Right kidney (tissue), 1 donor: Measurements from ENCODE around the gene NKD1.

ENCODE experiments used
- DNase-seq: peaks from one replicate; pipeline ENCODE4 v3.0.0-alpha.2; 2016

Gene NKD1

DNA sequence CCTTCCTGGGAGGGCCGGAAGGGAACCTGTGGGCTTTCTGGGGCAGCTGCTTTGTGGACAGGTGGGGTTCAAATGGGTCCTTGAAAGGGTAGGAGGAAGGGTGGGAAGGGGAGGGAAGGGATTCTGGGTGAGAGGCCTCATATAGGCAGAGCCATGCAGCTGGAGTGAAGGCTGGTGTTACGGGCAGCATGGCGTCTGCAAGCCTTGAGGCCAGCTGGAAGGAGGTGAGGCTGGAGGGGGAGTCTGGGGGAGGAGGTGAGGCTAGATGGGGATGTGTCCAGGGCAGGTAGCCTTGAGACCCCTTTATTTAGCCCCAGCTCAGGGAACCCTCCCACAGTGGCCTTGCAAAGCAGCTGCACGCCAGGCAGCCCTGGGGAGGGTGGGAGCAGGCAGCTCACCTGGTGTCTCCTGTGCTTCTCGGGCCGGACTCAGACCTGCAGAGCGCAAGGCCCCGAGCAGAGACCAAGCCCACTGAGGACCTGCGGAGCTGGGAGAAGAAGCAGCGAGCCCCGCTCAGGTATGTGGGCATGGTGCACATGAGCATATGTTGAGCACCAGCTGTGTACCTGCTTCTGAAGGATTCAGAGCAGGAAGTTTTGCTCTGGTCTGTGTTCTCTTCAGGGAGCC is 82.3 kb downstream of the NKD1 start:
- DNase-seq, result no peak

DNA sequence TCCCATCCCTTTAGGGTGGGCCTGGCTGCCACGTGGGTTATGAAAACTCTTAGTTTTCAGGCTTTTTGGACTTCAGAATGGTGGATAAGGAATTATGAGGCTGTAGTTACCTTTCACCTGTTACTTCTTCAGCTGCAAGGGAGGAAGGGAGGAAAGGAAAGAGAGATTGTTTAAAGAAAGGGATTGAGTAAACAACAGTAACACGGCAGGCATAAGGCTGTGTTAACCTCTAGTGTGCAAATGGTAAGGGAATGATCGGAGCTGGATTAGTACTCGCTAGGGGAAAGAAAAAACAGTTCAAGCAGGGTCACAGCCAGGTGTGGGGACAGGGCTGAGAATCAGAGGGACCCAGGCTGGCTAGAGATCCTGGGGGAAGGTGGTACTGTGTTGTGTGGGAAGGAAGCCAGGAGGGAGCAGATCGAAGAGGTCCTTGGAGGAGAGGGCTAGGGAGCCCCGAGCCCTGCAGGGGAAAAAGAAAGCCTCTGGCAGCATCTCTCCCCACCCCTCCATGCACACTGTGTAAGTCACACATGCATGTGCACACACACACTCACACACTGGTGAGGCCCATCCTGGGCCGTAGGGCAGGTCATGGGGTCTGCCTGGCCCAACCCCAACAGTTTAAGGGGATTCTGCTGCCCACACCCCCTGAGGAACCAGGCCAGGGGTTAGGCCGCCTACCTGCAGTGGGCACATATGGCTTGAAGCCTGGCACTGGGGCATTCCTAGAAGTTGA is 83.2 kb downstream of the NKD1 start:
- no peak for DNase-seq

DNA sequence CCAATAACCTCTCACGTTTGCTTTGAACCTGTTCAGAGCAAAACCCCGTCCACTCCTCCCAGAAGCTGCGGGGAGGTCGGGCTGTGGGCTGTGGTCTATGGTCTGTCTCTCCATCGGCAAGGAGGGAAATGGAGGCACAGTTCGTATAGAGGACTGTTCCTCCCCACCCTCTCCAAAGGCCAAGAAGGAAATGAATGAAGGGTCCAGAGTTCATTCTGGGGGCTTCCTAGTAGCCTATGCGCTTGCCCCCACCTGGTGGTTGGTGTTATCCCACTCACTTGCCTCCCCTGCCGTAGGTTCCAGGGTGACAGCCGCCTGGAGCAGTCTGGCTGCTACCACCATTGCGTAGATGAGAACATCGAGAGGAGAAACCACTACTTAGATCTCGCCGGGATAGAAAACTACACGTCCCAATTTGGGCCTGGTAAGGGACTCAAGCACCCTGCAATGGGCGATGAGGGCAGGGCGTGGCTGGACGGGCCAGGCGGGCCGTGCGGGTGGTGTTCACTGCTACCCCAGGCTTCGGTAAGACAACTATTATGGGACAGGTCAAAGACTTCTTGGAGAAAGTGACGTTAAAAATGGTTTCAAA is 83.9 kb downstream of the NKD1 start:
- no peak for DNase-seq

DNA sequence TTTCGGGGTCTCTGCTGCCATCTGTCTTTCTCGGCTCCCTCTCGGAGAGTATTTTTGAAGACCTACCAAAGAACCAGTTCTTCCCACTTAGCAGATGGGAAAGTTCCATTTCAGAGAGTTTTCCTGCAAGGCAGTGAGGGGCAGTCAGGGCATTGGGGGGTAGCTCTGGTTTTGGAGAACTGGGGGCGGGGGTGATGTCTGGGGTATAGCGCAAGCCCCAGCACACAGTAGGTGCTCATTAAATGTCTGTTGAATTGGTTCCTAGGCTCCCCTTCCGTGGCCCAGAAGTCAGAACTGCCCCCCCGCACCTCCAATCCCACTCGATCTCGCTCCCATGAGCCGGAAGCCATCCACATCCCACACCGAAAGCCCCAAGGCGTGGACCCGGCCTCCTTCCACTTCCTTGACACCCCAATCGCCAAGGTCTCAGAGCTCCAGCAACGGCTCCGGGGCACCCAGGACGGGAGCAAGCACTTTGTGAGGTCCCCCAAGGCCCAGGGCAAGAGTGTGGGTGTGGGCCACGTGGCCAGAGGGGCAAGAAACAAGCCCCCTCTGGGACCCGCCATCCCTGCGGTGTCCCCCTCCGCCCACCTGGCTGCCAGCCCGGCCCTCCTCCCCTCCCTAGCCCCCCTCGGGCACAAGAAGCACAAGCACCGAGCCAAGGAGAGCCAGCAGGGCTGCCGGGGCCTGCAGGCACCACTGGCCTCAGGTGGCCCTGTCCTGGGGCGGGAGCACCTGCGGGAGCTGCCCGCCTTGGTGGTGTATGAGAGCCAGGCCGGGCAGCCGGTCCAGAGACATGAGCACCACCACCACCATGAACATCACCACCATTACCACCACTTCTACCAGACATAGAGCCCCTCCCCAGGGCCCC is 85.0 kb downstream of the NKD1 start:
- DNase-seq, result no peak

DNA sequence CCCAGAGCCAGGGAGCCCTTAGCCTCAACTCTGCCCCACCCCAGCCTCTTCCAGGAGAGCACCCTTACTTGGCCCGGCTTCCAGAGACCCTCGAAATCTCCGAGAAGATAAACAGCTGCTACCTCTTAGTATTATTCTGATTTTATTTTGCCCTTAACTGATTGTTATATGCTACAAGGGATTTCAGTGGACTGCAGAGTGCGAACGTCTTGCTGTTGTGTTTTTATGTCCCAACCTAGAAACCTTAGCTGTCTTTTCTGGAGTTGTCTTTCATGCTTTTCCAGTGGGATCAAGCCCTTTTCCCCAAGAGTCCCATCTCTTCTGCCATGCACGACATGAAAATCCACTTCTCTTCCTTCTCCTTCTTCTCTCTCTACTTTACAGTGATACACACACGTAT is 85.9 kb downstream of the NKD1 start:
- no peak for DNase-seq

DNA sequence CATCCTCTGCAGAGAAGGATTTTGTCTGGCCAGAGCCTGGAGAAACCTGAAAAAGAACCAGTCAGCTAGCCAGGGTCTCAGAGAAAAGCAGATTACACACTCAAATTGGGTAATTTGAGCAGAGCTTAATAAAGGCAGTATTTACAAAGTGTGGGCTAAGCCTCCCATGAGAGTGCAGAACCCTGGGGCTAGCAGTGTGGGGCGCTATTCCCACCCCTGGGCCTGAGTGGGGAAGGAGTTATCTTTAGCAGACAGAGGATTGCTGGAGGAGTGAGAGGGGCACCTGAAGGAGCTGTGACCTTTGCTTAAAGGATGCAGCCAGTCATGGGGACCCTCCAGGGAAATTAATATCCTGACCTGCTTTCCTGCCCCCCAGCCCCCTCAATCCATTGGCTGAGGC is 86.8 kb downstream of the NKD1 start:
- DNase-seq, result no peak

DNA sequence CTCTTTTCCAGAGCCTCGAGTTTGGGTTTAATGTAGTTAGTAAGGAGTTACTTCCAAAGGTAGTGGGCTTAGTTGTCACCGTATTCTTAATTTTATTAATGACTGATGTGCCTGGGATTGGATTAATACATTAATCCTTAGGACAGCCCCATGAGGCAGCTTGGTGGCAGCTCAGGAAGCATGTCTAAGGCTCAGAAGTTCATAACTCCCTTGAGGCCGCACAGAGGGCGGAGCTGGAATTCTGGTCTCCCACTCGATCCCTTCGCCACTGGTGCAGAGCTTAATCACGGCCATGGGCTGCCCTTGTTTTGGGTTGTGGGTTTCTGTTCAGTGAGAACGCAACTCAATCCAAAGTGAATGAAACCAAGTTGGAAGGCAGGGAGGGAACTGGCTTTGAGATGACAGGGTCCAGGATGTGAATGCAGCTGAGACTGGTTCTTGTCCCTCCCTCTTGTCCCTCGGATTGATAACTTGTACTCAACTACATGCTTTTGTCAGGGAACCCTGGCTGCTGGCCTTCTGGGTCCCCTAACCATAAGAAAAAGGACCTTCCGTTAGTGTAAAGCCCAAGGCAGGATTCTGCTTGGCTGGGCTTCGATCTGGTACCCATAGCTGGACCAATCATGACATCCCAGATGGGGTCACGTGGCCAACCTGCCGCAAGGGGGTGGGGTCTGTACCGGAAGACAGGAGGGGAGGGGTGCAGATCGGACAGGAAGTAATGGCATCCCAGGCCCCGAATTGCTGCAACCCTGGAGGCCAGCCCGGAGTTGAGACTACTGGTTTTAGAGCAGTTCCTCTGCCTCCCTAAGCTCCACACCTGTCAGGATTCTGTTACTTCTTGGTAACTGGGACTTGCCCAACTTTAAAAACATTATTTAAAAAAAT is 87.6 kb downstream of the NKD1 start:
- no peak for DNase-seq

DNA sequence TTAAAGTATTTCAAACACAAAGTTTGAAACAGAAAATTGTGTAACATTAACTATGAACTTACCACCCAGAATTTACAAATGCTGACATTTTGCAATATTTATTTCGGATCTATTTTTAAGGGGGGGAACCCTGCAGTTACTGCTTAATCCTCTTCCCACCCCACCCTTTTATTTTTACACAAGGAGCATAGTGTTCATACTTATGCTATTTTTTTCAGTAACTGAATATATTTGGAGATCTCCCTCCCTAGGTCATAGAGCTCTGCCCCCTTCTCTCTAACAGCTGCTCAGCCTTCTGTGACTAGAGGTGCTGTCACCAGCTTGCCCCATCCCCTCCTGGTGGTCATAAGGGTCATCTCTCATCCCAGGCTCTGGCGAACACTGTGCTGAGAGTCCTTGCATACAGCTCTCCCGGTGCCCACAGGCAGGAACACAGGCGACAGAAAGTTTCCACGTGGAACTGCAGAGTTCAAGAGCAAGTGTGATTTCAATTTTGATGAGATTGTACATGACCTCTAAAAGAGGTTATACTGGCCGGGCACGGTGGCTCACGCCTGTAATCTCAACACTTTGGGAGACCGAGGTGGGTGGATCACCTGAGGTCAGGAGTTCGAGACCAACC is 88.7 kb downstream of the NKD1 start:
- no peak for DNase-seq

DNA sequence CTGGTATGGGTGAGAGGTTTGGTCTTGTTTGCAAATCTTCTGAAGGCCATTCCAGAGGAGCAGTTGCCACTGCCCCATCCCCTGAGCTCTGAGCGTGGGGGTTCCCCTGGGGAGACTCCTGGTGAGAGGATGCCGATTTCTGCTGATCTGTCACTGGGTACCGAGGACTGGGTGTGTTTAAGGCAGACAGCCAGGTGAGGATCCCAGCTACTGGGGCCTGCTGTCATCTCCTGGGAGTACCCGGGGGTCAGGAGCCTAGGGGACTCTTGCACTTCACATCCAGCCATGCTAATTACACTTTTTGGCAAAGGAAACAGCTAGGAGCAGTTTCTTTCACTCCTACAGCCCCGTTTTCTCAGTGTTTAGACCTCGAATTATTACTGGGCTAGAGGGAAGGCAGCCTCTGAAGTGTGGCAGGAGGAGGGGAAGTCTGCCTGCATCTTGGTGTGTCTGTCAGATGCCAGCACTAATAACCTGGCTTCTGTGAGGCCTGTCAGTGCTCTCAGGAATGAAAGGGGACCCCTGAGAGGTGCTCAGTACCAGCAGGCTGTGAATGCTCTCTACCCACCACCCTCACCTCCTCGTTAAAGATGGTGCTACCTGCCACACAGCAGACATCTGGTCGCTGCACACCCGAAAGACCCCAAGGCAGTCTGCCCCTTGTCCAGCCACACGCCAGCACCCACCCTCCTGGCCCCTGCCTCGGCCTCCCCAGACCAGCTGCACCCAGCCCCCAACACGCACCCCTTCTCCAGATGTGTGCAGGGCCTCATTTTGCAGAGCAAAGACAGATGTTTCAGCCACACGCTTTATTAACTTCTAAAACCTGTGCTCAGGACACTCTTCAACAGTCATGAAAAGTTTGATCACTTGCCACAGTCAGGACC is 89.8 kb downstream of the NKD1 start:
- DNase-seq, result no peak

DNA sequence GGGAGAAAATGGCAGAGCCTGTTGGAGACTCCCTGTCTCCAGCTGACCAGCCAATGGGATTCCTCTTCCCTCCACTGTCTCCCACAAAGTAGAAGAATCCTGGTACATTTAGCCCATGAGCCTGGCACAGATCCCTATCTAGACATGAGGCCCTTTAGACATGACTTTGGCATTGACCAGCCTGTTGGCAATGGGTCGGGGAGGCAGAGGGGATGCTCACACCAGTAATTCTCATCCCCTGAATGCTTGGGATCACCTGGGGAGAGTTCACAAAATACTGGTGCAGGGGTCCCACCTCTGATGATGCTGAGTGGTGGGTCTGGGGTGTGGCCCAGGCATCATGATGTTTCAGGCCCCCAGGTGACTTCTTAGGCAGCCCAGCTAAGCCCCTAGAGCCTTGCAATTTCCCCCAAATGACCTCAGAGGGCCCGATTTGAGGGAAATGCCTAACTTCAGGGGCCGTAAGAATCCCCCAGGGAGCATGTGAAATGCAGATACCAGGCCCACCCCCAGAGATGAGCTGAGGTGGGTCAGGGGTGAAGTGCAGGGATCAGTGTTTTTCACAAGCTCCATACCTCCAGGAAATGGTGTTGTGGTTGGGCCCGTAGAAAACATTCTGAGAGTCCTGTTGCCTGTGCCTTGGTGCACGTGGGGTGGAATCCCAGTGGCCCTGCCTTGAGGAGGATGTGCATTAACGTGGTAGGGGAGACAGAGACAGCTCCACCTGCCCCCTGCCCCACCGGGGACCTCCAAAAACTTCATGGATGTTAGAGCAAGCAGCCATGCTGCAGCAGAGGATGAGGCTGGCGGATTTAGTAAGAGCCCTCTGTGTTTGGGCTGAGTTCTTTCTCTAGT is 90.8 kb downstream of the NKD1 start:
- no peak for DNase-seq

DNA sequence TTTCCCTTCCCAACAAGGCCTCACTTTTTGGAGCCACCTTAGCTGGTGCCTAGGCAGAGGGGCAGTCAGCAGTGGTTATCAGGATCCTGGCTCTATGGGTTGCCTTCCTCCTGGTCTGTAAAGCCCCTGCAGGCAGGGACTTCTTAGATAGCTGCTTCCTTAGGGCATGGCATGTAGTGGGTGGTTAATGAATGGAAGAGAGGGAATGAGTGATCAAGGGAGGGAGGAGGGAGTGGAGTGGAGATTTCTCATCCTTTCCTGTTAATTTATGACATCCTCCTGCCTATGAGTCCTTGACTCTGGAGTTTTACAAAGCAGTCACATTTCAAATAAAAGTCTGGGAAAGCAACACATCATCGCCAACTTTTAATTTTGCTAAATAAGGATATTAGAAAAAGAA is 92.2 kb downstream of the NKD1 start:
- no peak for DNase-seq

DNA sequence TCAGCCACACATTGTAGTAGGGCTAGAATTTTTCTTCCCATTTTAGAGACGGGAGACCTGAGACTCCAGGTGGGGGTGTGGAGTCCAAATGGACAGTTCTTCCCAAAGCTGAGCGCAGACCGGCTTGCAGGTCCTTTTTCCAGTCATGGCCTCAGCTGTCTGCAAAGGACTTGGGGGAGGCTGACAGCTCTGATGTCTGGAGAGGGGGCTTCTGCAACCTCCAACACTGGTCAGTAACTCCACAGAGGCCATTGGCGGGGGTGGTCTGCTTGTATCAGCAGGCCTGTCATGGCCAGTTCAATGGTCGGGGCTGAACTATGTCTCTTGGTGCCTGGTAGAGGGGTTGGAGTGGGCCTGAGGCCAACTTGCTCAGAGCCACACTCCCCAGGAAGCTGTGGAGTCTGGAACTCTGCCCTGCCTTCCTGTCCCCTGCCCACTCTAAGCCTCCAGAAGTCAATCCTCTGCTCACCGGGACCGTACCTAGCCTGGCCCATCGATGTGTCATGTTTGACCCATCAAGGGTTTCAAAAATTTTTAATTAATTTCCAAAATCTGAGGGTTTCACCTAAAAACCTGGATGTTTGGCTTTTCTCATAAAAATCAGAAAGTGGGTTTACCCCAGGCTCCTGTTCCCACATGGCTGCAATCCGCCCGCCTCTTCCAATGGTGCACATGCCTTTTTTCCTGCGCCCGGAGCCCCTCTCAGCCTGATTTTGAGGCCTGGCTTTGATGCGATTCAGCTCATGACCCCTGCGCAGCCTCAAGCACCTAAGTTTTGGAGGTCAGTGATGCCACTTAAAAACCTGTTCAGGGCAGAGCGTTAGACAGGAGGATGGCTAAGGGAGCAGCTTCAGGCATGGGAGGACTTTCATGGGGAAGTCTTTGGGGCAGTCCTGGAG is 93.0 kb downstream of the NKD1 start:
- no peak for DNase-seq

DNA sequence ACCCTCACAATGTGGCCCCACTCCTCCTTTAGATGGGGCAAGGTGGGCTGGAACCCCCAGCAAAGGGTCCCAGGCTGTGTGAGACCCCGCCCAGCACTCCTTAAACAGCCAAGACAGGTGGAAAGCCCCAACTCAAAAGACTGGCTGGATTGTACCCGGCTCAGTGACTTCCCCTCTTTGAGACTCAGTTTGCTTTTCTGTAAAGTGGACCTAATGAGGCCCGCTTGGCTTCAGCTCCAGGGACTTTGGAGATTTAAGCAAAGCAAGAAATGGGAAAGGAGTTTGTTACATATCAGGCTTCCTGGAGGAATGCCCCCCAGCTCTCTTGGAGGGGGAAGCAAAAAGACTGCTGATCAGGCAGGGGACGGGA is 93.6 kb downstream of the NKD1 start:
- DNase-seq, result no peak

DNA sequence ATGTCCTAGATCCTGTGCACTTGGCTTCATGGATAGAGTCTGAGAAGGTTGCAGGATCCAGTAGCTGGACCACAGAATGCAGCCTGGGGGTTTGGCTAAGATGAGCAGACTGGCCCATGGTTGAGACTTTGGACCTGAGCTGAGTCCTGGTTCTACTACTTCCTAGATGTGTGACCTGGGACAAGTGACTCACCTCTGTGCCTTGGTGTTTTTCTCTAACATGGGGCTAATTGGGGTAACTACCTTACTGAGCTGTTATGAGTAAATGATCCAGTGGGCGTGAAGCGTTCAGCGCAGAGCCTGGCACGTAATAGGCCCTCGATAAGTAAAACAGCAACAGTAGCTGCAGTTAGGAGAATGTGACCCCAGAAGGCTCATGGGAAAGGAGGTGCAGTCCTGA is 94.2 kb downstream of the NKD1 start:
- no peak for DNase-seq

DNA sequence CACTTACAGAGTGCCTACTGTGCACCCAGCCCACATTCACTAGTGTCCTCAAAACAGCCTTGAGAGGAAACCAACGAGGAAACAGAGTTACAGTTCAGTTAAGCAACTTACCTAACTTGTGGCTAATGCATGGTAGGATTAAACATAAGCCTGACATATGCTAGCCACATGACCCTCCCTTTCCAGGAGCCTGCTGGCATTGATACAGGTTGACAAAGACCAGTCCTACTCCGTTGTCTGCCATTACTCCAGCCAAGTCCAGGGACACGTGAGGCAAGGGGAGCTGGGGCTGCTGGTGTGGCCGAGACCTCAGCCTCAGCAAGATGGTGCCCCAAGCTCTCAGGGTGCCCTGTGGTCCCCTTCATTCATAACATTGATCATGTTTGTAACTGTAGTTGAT is 95.0 kb downstream of the NKD1 start:
- DNase-seq, result no peak

DNA sequence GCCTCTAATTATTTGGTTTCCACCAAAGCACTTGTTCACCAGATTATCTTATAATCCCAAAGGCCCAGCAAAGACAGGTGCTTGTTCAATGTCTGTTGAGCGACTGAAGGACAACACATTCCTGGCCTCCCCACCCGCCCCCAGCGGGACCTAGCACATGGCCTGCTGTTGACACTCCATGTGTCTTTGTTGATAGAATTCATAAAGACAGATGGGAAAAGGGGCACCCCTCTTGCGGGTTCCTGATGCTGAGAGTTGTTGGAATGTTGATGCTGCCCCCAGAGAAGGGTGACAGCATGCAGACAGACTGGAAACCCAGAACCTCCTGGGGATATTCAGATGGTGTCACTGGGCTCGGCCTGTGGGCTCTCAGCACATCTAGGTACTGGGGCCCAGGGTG is 96.0 kb downstream of the NKD1 start:
- no peak for DNase-seq

DNA sequence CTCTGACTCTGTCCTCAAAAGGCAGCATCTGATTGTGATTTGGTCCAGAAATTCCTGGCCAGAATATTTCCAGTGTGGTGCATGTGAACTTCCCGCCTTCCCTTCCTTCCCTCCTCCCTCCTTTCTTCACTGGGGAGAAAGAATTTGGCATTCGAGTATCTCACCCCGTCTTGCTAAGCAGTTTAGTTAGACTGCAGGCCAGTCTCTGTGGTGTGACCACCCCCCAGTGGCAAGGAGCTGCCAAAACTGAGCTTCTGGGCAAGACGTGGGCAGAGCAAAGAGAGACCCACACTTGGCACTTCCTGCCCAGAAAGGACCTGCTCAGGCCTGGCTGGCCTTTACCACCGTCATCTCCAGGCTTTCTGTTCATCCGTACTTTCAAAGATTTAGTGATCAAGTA is 96.5 kb downstream of the NKD1 start:
- DNase-seq, result no peak

DNA sequence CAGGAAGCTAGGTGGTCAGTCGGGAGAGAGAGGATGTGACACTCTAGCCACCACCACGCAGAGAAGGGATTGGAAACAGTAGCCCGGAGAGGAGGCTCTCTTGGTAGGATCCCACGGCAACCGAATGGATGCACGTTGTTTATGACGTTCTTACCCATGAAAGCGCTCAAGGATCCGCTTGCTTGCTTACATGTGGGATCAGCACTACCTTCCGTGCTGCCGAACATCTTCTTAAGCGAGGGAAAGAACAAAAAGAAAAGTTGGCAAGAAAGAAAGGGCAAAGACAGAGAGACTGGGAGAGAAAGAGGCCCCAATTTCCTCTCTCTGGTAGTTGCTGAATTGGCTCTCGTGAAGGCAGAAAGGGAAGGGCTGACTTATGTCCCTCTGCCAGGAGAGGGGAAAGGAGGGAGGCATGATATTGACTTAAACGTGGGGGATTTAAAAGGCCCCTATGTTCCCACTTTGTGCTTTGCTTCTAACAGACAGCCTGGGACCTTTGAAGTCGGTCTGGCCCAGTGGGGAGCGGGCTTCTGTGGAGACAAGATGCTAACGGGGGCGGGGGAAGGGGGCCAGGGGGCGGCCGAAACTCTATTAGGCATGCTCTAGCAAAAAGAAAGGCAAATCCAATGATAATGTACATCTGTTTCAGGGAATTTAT is 97.5 kb downstream of the NKD1 start:
- peak; percentile 39 for DNase-seq
